DOHH2 (cell line): Measurements from ENCODE around the gene ANKMY1.

Experiments
- EZH2phosphoT487 ChIP-seq: fragments of 200-600 bp; sonication (generic); IDR thresholded peaks from 2 replicates; pipeline ENCODE4 v1.6.1; 2017; ENCODE audit warnings: borderline replicate concordance, mild to moderate bottlenecking, antibody characterized with exemption, low read length, moderate library complexity, mixed read lengths
- TF ChIP-seq, protein P1 (sequence below): fragments of 200-600 bp; sonication (generic); IDR thresholded peaks from one replicate; pipeline ENCODE4 v1.5.1; 2014; ENCODE audit warnings: antibody characterized with exemption, mild to moderate bottlenecking, low read depth, low read length; ENCODE audit not compliant: poor library complexity, severe bottlenecking

DNA sequence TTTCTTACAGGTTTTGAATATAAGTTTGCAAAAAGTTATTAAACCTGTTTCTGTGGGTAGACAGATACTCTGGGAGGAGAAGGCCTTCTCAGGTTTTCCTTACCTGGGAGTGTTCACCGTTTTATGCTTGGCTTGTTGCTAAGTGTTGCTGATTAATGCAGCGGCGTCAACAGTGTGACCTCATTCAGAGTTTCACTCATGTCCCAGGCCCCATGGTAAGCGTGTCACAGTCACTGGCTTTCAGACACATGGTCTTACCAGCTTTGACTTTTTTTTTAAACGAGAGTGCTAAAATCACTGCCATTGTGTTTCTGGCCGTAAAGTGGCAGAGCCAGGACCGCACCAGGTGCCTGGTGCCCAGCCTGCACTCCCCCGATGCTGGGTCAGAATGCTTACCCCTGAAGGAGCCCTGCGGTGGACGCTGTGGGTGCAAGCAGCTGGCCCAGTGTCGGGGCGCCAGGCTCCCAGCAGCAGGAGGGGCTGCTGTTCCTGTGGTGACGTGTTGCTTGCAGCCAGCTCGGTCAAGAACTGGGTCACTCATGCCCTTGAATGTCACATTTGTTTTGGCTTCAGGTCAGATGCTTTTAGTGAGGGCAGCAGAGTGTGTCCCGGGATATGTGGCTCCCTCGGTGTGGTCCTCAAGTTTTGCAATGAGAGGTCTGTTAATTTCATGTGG is 32.2 kb upstream of the ANKMY1 start:
- TF ChIP-seq EZH2phosphoT487: no peak
- TF ChIP-seq, protein P1, sequence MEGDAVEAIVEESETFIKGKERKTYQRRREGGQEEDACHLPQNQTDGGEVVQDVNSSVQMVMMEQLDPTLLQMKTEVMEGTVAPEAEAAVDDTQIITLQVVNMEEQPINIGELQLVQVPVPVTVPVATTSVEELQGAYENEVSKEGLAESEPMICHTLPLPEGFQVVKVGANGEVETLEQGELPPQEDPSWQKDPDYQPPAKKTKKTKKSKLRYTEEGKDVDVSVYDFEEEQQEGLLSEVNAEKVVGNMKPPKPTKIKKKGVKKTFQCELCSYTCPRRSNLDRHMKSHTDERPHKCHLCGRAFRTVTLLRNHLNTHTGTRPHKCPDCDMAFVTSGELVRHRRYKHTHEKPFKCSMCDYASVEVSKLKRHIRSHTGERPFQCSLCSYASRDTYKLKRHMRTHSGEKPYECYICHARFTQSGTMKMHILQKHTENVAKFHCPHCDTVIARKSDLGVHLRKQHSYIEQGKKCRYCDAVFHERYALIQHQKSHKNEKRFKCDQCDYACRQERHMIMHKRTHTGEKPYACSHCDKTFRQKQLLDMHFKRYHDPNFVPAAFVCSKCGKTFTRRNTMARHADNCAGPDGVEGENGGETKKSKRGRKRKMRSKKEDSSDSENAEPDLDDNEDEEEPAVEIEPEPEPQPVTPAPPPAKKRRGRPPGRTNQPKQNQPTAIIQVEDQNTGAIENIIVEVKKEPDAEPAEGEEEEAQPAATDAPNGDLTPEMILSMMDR: no peak
